ENCODE data around the gene NIP7.
"Not testable (repeated sequence)": the region's sequence is repeated elsewhere in the genome, so short reads cannot be mapped to it uniquely, and the experiment has no call there.

The NIP7 gene

GRCh38 chr16:69348222-69348621 lies 8.7 kb downstream of the NIP7 start:
- DNase-seq, result no peak

GRCh38 chr16:69349536-69349935 lies 10.0 kb downstream of the NIP7 start:
- no peak for DNase-seq

GRCh38 chr16:69350536-69351133 lies 11.1 kb downstream of the NIP7 start:
- no peak for DNase-seq

GRCh38 chr16:69351309-69352027 lies 11.9 kb downstream of the NIP7 start, which contains the start of gene TMED6:
Gene TMED6, minus strand, starts transcription at chr16:69351786. Its CDS starts 33 bp downstream, at chr16:69351753.
- no peak for DNase-seq

GRCh38 chr16:69360070-69360469 lies 20.5 kb downstream of the NIP7 start:
- DNase-seq, result not testable (repeated sequence)

GRCh38 chr16:69363281-69363717 lies 23.7 kb downstream of the NIP7 start:
- no peak for DNase-seq

GRCh38 chr16:69364088-69364487 lies 24.5 kb downstream of the NIP7 start:
- no peak for DNase-seq

DNA sequence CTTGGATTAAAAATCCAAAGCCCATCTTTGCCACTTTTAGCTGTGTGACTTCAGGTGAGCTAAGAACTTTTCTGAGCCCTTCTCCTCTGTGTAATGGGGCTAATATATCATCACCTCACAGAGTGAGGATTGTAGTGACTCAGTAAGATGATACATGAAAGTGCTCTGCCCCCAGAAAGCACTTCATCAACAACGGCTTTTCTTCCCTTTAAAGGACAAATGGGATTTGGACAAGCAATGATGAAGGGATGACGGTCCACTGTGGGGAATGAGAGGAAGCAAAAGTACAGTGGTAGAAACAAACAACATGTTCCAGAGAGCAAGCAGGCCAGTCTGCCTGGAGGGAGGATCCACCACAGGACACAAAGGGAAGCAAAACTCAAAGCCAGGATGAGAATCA lies 26.3 kb downstream of the NIP7 start:
- DNase-seq, result no peak

DNA sequence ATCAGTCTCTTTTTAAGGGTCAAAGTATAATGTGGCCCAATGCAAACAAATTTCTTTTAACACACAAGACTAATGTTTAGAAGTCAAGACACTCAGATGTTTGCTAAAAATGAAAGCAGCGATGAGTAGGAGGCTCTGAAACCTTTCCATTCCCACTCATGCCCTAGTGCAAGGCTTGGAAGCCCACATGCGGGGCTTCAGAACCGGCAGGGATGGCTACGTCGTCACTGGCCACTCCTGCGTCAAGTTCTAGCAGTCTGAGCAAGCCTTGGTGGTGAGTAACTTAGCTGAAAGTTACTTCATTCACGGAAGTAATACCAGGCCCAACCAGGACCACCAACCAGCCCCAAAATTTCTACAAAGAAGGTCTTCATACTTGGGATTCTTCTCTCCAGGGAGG lies 26.9 kb downstream of the NIP7 start:
- no peak for DNase-seq

DNA sequence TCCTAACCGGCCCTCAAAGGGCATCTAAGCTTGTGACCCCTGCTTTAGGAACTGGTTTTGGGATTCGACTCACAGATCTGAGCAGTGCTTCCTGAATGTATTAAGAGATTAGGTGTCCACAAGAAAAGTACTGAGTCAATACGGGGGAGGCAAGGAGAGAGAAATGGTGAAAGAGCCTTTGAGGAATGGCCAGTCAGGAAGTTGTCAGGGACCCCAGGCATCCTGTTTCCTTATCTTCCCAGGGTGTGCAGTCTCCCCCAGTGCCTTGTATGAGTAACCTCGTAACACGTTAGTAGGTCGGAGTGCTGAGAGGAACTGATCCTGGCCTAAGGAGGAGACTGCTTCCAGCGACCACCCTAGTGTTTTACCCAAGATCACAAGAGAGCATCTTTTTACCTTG lies 28.4 kb downstream of the NIP7 start:
- no peak for DNase-seq

DNA sequence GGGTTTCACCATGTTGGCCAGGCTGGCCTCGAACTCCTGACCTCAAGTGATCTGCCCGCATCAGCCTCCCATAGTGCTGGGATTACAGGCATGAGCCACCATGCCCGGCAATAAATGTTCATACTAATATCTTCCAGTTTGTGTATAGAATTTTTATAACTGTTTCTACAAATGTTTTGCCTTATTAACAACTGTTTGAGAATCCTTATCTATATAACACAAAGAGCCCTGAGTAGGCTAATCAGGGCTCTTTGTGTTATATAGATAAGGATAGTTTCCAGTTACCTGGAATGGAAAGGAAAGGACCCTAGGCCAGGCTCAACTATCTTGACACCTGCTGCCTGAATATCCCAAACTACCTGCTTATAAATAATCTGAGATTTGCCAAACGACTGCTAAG lies 29.3 kb downstream of the NIP7 start:
- DNase-seq, result no peak

- no peak for DNase-seq
These were observed 32.0 kb downstream of the NIP7 start for GRCh38 chr16:69371564-69371963.

DNA sequence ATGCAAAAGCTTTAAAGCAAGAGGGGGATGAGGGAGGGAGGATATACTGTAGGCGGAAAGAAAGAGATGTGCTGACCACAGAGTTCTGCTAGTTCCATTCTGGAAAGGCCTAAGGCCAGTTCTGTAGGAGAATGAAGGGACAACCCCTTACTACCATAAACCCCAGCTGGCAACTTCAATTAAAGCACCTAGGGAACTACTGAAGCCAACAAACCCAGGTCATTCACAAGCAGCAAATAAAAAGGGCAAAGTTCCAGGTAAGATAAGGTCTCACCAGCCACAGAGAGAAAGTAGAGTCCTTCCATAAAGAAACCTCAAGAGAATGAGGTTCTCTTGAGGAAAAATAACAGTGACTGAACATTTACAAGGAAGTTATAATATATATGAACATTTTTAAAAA lies 33.4 kb downstream of the NIP7 start:
- no peak for DNase-seq

- DNase-seq, result no peak
These were observed 37.0 kb downstream of the NIP7 start for GRCh38 chr16:69376393-69377059.

GRCh38 chr16:69378036-69378435 lies 38.5 kb downstream of the NIP7 start:
- no peak for DNase-seq

- no peak for DNase-seq
These were observed 39.2 kb downstream of the NIP7 start for GRCh38 chr16:69378760-69379159.

DNA sequence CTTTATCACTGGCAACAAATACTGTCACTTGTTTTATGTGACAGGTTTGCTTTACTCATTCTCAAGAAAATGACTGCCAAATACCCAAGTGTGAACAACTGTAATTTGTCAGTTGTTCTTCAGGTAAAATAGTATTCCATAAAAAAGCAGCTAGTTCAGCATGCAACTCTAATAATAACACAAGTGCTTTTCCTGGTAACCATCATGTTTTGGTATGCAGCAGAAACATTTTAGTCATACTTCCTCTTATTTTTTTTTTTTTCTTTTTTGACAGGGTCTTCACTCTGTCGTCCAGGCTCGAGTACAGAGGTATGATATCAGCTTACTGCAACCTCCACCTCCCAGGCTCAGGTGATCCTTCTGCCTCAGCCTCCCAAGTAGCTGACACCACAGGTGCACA lies 41.7 kb downstream of the NIP7 start:
- no peak for DNase-seq

- no peak for DNase-seq
These were observed 42.8 kb downstream of the NIP7 start for GRCh38 chr16:69382421-69382820.

DNA sequence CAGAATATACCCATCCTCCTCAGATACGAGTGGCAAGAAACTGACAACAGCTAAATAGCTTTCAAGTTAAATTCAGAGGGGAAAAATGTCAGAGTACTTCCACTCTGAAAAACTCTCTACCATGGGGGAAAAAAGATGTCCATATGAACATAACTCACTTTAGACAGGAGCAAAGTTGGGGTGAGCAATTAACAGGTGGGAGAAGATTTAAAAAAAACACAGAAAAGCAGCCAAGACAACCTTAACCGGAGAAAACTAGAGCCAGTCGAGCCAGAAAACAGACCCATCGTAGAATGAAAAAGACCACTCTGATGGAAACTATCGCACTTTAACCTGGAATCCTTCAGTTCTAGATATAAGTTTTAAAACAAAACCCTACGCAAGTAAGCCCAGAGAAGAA lies 45.4 kb downstream of the NIP7 start:
- no peak for DNase-seq

GRCh38 chr16:69386596-69386995 lies 47.0 kb downstream of the NIP7 start:
- no peak for DNase-seq
